Activated naive CD4-positive, alpha-beta T cell treated with anti-CD3 and anti-CD28 coated beads for 36 hours (primary cell): ENCODE data around the gene ARHGAP19. TPM values are rescaled to one million over a fixed set of nuclear protein-coding genes. Genes with fewer than 3 reads are reported as not detected.

Source experiments
- CTCF ChIA-PET: fragments of 350-600 bp; sonication (Branson Sonifier 250); formaldehyde crosslinking; loops from one replicate; lab custom pipeline; 2021; ENCODE audit warnings: antibody characterized with exemption; lab: Charles Lee
- DNase-seq: peaks from one replicate; pipeline ENCODE4 v3.0.0-alpha.2; 2020
- H3K27ac Mint-ChIP-seq: one replicate; pipeline ENCODE4 v1.8.0; 2021; ENCODE audit warnings: mild to moderate bottlenecking, mixed read lengths
- H3K27me3 Mint-ChIP-seq: one replicate; pipeline ENCODE4 v1.8.0; 2021; ENCODE audit warnings: low read depth, mixed read lengths
- H3K36me3 Mint-ChIP-seq: one replicate; pipeline ENCODE4 v1.8.0; 2021; ENCODE audit warnings: low read depth, mixed read lengths
- H3K4me1 Mint-ChIP-seq: one replicate; pipeline ENCODE4 v1.8.0; 2021; ENCODE audit warnings: low read depth, mixed read lengths
- H3K4me3 Mint-ChIP-seq: one replicate; pipeline ENCODE4 v1.8.0; 2021; ENCODE audit warnings: mild to moderate bottlenecking, moderate library complexity, mixed read lengths
- H3K9me3 Mint-ChIP-seq: one replicate; pipeline ENCODE4 v1.8.0; 2021; ENCODE audit warnings: mixed read lengths
- intact Hi-C: fragments of 100-400 bp; cut with micrococcal nuclease; formaldehyde crosslinking; loops from one replicate; pipeline ENCODE4 v1.15.1; 2023
- total RNA-seq, 2 experiments: library from RNA; stranded (reverse); gene quantifications; one replicate each; pipeline ENCODE4 v1.2.3, GENCODE V29; 2021

Gene ARHGAP19
- total RNA-seq, 2 experiments from 2014 or later, result 76.7 to 91.9 TPM

DNA sequence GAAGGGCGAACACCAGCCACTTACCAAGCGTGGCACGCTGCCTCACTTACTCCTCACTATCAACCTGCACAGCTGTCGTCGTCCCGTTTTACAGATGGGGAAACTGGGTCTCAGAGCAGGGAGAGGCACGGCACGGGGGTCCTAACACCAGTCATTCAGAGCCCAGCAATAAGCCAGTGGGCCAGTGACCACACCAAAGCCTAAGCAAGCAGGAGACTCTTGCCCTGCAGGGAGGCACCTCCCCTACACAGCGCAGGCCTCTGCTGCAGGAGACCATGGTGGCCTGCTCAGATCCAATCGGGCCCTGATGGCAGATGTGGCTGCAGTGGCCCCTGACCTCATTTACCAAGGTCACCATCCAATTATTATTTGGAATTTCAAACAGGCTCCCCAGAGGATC, 111.5 kb downstream of the ARHGAP19 start:
- no peak for DNase-seq
- Mint-ChIP-seq H3K27me3 (peaks cover 43% of the 10 kb centered on the region), H3K36me3 (no peaks in the 10 kb centered on the region), H3K4me1 (peaks cover 4% of the 10 kb centered on the region), H3K9me3 (no peaks in the 10 kb centered on the region), H3K27ac (no peak overlapping the region), H3K4me3 (no peak overlapping the region)
- CTCF ChIA-PET, result interaction anchor here (1.2 to 1.3 kb wide), 2 partner anchors 16 to 144 kb away, joined by 3 to 4 read pairs; no protein-coding TSS in a partner anchor
- intact Hi-C loops, result loop anchor here (5.0 kb wide), 1 partner anchor 44 kb away; no protein-coding TSS in a partner anchor

DNA sequence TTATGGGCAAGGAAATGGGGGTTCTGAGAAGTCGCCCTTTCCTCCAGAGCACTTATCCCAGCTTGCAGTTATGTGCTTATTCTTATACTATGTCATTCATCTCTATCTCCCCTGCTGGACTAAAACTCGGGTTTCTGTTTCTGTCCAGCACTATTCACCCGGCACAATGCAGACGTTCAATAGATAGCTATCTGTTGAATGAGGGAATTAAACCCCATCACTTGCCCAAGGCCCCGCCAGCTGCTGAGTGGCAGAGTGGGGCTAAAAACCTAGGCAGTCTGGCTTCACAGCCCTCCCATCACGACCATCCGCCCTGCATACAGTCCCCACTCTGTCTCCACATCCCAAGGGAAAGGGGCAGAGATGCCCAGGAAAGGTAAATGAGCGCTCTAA, 112.1 kb downstream of the ARHGAP19 start:
- DNase-seq, result no peak
- H3K27me3 Mint-ChIP-seq, result peaks cover 41% of the 10 kb centered on the region
- H3K4me1 Mint-ChIP-seq, result peaks cover 4% of the 10 kb centered on the region
- intact Hi-C loops, result loop anchor here (5.0 kb wide), 1 partner anchor 43 kb away; no protein-coding TSS in a partner anchor
- no peaks in the 10 kb centered on the region for H3K36me3 Mint-ChIP-seq
- H3K27ac Mint-ChIP-seq, result no peak overlapping the region
- CTCF ChIA-PET, result interaction anchor here (1.2 to 1.3 kb wide), 2 partner anchors 16 to 143 kb away, joined by 3 to 4 read pairs; no protein-coding TSS in a partner anchor
- no peak overlapping the region for H3K4me3 Mint-ChIP-seq
- no peaks in the 10 kb centered on the region for H3K9me3 Mint-ChIP-seq

DNA sequence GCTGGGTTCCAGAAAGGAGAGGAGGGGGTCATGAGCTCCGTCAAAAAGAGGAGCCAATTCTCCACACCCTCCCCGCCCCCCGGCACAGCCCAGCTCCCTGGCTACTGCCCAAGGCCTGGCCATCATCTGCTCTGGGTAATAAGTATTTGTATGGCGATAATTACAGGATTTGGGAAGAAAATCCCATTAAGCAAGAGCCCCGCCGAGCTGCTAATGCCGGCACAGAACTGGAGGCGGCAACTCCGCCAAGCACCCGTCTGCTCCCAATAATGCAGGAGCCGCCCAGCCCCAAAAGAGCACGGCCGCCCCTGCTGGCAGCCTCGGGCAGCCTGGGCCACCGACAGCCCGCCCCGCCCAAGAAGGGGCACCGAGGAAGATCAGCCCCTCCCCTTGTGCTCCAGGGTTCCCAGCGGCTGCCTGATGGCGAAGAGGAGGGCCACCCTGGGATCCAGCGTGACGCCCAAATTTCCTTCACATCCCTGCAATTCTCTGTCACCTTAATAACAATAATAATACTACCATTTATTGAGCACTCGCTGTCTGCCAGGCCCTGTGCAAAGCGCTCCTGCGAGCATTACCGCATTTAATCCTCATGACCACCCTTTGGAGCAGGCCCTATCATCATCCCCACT, 112.6 kb downstream of the ARHGAP19 start:
- intact Hi-C loops, result loop anchor here (5.0 kb wide), 1 partner anchor 43 kb away; no protein-coding TSS in a partner anchor
- Mint-ChIP-seq H3K27me3 (peaks cover 39% of the 10 kb centered on the region), H3K4me3 (no peak overlapping the region), H3K27ac (no peak overlapping the region), H3K9me3 (no peaks in the 10 kb centered on the region), H3K36me3 (no peaks in the 10 kb centered on the region), H3K4me1 (peaks cover 2% of the 10 kb centered on the region)
- CTCF ChIA-PET, result interaction anchor here (1.2 to 1.3 kb wide), 2 partner anchors 17 to 143 kb away, joined by 3 to 4 read pairs; no protein-coding TSS in a partner anchor
- DNase-seq, result no peak

DNA sequence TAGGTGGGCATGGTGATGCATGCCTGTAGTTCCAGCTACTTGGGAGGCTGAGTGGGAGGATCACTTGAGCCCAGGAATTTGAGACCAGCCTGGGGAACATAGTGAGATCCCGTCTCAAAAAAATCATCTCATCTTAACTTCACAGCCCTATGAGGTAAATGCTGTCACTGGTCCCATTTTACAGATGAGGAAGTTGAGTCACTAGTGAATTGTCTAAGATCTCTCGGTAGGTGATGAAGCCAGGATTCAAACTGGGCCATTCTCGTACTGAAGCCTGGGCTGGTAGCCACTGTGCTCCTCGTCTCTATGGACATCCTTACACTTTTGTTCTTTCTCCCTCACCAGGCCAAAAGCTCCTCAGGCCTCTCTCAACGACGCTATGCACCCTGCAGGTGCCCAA, 113.1 kb downstream of the ARHGAP19 start:
- Mint-ChIP-seq H3K4me1 (no peaks in the 10 kb centered on the region), H3K4me3 (no peak overlapping the region), H3K9me3 (no peaks in the 10 kb centered on the region), H3K27ac (no peak overlapping the region), H3K27me3 (peaks cover 33% of the 10 kb centered on the region), H3K36me3 (no peaks in the 10 kb centered on the region)
- intact Hi-C loops, result no loop called here
- CTCF ChIA-PET, result no interaction called here
- no peak for DNase-seq

DNA sequence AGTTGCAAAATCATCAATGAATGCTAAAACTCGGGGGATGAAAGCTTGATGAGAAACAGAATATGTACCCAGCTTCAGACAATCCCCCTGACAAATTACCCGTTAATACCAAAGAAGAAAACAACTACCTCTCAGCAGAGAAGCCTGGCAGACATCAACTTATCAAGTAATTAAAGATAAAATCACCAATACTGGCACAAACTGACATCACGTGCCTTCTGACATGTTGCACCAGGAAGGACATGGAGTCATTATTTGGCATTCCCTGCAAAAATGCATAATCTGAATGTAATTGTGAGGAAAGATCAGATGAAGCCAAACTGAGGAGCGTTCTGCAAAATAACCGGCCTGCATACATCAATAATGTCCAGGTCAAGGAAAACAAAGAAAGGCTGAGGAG, 114.4 kb downstream of the ARHGAP19 start:
- no peak overlapping the region for H3K27ac Mint-ChIP-seq
- H3K4me3 Mint-ChIP-seq, result no peak overlapping the region
- no peaks in the 10 kb centered on the region for H3K36me3 Mint-ChIP-seq
- CTCF ChIA-PET, result interaction anchor here (1.0 to 1.5 kb wide), 2 partner anchors 18 to 32 kb away, joined by 3 to 8 read pairs; no protein-coding TSS in a partner anchor
- no peak for DNase-seq
- H3K4me1 Mint-ChIP-seq, result no peaks in the 10 kb centered on the region
- H3K9me3 Mint-ChIP-seq, result no peaks in the 10 kb centered on the region
- intact Hi-C loops, result no loop called here
- peaks cover 22% of the 10 kb centered on the region for H3K27me3 Mint-ChIP-seq

DNA sequence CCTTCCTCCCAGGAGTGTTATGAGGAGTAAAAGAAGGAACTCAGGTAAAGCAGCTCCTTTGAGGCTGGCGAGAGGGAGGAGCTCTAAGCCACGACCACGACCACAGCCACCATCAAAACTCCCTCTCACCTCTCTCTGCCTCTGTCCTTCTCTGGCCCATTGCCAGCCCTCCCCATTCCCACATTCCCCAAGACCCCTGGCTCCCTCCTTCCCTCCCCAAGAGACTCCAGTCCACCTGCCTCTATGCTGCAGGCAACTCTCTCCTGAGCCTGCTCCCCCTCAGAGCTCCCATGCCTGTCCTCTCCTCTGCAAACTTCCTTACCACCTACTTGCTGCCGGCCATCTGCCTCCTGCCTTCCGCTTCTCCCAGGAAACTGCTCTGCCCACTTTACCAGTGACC, 116.2 kb downstream of the ARHGAP19 start:
- CTCF ChIA-PET, result interaction anchor here (0.6 to 1.3 kb wide), 4 partner anchors 15 to 105 kb away, joined by 3 to 4 read pairs (median 4); no protein-coding TSS in a partner anchor

DNA sequence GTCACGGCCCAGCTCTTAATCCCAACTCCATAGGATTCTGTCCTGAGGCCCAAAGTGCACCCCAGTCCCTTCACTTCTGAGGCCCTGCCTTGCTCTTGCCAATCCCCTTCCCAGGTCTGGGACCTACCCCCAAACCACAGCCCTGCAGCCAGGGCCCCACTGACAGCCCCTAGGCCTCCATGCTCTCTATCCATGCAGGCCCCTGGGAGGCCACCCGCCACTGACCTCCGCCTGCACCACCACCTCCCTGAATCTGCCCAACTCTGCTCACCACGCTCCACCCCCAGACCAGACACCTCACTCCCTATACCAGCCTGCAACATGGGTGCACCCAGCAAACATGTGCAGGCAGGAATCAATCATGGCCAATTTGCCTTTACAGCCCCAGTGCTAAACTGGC, 116.9 kb downstream of the ARHGAP19 start:
- CTCF ChIA-PET, result interaction anchor here (1.1 to 1.7 kb wide), 2 partner anchors 103 to 104 kb away, joined by 3 to 6 read pairs; no protein-coding TSS in a partner anchor

More for the DNA sequence above, 116.2 kb downstream of the ARHGAP19 start:
- intact Hi-C loops, result no loop called here
- DNase-seq, result no peak
- H3K9me3 Mint-ChIP-seq, result no peaks in the 10 kb centered on the region
- no peak overlapping the region for H3K4me3 Mint-ChIP-seq
- H3K36me3 Mint-ChIP-seq, result no peaks in the 10 kb centered on the region
- no peaks in the 10 kb centered on the region for H3K4me1 Mint-ChIP-seq
- peaks cover 19% of the 10 kb centered on the region for H3K27me3 Mint-ChIP-seq
- H3K27ac Mint-ChIP-seq, result no peak overlapping the region

DNA sequence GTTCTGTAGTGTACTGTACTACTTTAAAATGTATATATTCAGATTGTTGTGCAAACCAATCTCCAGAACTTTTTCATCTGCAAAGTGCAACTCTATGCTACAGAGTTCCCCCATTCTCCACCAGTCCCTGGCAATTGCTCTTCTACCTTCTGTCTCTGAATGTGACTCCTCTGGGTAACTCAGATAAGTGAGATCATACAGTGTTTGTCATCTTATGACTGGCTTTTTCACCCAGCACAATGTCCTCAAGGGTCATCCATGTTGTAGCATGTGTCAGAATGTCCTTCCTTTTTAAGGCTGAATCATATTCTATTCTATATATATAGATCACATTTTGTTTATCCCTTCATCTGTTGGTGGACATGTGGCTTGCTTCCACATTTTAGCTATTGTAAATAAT, 117.5 kb downstream of the ARHGAP19 start:
- intact Hi-C loops, result no loop called here
- no peak for DNase-seq
- H3K36me3 Mint-ChIP-seq, result no peaks in the 10 kb centered on the region

More for the DNA sequence above, 116.9 kb downstream of the ARHGAP19 start:
- Mint-ChIP-seq H3K4me3 (no peak overlapping the region), H3K27ac (no peak overlapping the region), H3K9me3 (no peaks in the 10 kb centered on the region), H3K36me3 (no peaks in the 10 kb centered on the region), H3K4me1 (no peaks in the 10 kb centered on the region), H3K27me3 (peaks cover 20% of the 10 kb centered on the region)
- DNase-seq, result no peak
- intact Hi-C loops, result no loop called here

DNA sequence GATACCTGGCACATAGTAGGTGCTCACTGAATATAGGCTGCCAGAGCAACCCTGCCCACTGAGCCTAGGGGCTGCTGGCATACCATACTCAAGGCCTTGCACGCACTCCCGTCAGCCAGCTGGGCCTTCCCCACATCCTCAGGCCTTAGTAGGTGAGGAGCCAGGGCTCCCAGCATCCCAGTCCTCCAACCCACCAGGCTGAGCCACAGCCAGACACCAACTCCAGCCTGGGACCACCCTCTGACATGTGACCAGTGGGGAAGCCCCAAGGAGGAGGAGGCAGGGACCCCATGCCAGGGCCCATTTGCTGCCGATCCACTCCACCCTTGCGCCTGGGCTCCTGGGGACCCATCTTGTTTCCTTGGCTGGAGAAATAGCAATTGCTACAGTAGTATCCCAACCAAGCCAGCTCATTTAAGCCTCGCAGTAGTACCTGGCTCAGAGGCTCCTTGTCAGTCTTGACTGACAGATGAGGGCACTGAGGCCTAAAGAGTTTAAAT, 118.1 kb downstream of the ARHGAP19 start:
- Mint-ChIP-seq H3K36me3 (no peaks in the 10 kb centered on the region), H3K4me3 (no peak overlapping the region), H3K27me3 (peaks cover 11% of the 10 kb centered on the region), H3K4me1 (no peaks in the 10 kb centered on the region), H3K27ac (no peak overlapping the region), H3K9me3 (no peaks in the 10 kb centered on the region)
- CTCF ChIA-PET, result interaction anchor here (0.5 to 1.7 kb wide), 2 partner anchors 101 to 1156 kb away, joined by 5 to 6 read pairs; no protein-coding TSS in a partner anchor
- intact Hi-C loops, result no loop called here
- DNase-seq, result no peak

More for the DNA sequence above, 117.5 kb downstream of the ARHGAP19 start:
- H3K27ac Mint-ChIP-seq, result no peak overlapping the region
- H3K4me3 Mint-ChIP-seq, result no peak overlapping the region
- peaks cover 14% of the 10 kb centered on the region for H3K27me3 Mint-ChIP-seq
- H3K4me1 Mint-ChIP-seq, result no peaks in the 10 kb centered on the region
- no peaks in the 10 kb centered on the region for H3K9me3 Mint-ChIP-seq
- CTCF ChIA-PET, result interaction anchor here (1.7 kb wide), 1 partner anchor 102 kb away, joined by 6 read pairs; no protein-coding TSS in a partner anchor

DNA sequence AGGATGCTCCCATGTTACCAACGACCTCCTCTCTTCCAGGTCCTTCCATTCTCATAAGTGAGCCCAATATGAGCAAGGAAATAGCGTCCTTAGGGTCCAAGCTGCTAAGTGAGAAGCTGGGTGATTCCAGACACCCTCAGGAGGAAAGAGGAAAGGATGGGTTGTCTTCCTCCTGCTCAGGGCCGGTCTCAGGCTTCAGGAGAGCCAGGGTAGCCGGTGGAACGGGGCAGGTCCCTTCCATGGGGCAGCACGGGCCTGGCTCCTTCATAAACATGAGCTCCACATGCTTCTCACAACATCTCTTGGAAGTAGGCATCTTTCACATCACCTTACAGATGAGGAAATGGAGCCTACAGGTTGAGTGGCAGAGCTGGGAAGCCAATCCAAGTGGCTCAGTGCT, 119.4 kb downstream of the ARHGAP19 start:
- Mint-ChIP-seq H3K27me3 (peaks cover 14% of the 10 kb centered on the region), H3K36me3 (no peaks in the 10 kb centered on the region), H3K27ac (no peak overlapping the region), H3K9me3 (no peaks in the 10 kb centered on the region), H3K4me3 (no peak overlapping the region), H3K4me1 (no peaks in the 10 kb centered on the region)
- CTCF ChIA-PET, result interaction anchor here (0.5 to 1.0 kb wide), 4 partner anchors 38 to 804 kb away, joined by 3 to 7 read pairs (median 4); no protein-coding TSS in a partner anchor
- intact Hi-C loops, result no loop called here
- no peak for DNase-seq
